A172 (cell line): ENCODE measurements around the gene UBR3. TPM values are rescaled to one million over a fixed set of nuclear protein-coding genes. Genes with fewer than 3 reads are reported as not detected.

Experiments
- DNase-seq: peaks from one replicate; pipeline ENCODE4 v3.0.0-alpha.2; 2015; ENCODE audit warnings: low spot score
- total RNA-seq: library from RNA; depleted of rRNA; stranded (reverse); fragments of >200 nt; shearing (Covaris generic); gene quantifications from 2 replicates; pipeline ENCODE4 v1.2.3, GENCODE V29; 2014

UBR3 gene
- total RNA-seq, 1 experiment from 2014 or later = 21.0 TPM

DNA sequence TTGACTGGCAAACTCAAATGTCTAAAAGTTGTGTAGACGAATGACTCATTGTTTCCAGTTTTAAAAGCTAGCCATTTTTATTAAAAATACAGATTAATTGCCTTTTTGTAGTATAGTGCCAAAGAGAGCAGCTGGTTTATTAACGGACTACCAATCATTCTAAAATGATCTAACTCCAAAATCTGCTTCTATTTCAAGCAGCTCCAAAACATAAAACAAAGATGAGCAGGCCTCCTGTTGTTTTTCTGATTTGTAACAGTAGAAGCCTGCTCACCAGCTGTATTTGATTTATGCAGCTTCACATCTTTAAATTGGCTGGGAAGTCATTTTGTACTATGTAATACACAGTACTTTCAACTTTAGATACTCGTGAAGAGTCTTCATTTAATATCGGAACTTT, 171.8 kb downstream of the UBR3 start:
- DNase-seq = no peak

GRCh38 chr2:170002096-170002495, 174.8 kb downstream of the UBR3 start:
- DNase-seq = no peak

DNA sequence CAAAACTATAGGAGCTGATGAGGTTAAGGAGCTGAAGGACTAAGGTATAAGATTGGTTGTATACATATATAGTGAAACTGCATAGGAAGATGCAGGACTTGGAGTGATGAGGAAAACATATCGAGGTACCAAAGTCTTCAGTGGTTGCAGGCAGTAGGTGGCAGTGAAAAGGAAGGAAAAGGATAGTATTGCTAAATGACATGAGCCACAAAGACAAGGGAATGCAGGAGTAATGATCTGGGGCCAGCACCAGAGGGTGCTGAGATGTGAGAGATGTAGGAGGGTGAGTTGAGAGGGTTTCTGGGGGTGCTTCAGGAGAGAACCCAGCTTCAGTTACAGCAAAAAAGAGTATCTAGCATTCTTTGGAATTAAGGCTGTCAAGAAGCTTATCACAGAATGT, 178.4 kb downstream of the UBR3 start:
- no peak for DNase-seq

DNA sequence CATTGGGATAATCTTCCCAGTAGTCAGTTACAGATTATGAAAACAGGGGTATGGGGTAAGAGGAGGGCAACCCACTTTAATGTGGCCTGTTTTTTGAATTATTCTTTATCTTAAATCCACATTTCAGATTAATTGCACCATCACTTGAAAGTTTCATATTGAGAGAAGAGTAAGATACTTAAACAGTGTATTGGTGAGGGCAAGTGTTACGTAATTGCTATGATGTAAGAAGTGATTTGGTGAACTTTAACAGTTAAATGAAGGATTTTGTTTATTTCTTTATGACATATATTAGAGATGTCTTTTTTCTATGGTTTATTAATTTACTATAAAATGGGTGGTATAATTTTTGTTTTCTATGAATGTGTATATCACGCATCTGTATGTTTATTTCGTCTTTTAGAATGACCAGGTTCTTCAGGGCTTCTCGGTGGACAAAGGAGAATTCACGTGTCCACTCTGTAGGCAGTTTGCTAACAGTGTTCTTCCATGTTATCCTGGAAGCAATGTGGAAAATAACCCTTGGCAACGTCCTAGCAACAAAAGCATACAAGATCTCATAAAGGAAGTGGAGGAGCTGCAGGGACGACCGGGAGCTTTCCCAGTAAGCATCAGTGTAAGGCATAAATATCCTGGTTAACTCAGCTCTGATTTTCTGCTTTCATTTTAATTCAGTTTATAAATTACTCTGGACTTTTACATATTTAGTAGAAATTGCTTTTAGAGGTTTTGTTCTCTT, 179.5 kb downstream of the UBR3 start:
- DNase-seq = no peak

- no peak for DNase-seq
Measured at GRCh38 chr2:170009209-170009608, 182.0 kb downstream of the UBR3 start.

DNA sequence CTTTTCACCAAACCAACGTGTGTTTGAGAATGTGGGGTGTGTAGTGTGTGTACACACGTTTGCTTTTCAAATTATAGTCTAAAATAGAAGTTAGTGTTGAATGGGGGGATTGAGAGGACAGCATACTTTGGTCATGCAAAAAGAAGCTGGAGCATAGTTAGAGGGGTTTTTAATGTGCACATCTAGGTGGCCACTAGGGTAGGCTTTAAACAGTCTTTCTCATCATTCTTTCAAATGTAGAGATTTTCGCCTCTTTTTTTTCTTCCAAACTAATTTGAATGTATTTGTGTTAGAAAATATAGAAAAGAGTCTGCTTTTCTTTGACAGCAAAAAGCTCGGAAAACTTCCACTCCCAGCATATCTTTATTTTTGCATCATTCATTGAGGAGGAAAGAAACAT, 185.5 kb downstream of the UBR3 start:
- no peak for DNase-seq

- no peak for DNase-seq
Measured at GRCh38 chr2:170013802-170014551, 186.7 kb downstream of the UBR3 start.

DNA sequence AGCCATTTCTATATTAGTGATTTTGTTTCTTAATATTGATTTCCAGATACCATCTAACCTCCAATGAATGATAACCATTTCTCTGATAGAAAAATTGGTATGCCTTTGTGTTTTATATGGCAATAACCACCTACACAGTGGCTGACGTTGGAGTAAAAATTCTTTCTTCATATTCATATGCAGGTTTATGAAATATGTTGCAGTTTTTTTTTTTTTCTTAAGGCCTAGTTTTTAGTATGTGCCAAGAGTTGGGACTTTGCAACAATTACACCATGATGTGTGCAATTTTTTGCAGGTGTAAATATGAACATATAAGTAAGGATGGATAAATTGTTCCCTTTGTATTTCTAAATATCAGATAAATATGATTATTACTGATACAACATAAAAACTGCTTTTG, 187.5 kb downstream of the UBR3 start:
- no peak for DNase-seq

GRCh38 chr2:170017860-170018532, 190.7 kb downstream of the UBR3 start:
- no peak for DNase-seq

- no peak for DNase-seq
Measured at GRCh38 chr2:170019060-170019805, 192.0 kb downstream of the UBR3 start.

DNA sequence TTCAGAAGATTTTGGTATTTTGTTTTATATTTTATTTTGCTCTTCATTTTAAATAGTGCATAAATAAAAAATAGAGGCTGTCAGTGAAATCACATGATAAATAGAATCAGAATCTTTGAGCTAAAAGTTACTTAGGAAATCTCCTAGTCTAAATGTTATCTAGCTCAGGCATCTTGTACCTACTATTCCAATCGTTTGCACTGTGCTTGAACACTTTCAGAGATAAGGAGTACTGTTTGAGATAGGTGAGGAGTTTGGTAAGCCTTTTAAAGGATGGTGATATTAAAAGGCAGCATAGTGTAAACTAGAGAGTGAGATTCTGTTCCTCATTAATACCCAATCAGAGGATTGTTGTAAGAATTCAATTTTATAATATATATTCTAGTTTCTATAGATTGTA, 193.5 kb downstream of the UBR3 start:
- no peak for DNase-seq

GRCh38 chr2:170022692-170023091, 195.4 kb downstream of the UBR3 start:
- peak; percentile 71 for DNase-seq

- DNase-seq = no peak
Measured at GRCh38 chr2:170024721-170025120, 197.5 kb downstream of the UBR3 start.

GRCh38 chr2:170025223-170025622, 198.0 kb downstream of the UBR3 start:
- DNase-seq = no peak

DNA sequence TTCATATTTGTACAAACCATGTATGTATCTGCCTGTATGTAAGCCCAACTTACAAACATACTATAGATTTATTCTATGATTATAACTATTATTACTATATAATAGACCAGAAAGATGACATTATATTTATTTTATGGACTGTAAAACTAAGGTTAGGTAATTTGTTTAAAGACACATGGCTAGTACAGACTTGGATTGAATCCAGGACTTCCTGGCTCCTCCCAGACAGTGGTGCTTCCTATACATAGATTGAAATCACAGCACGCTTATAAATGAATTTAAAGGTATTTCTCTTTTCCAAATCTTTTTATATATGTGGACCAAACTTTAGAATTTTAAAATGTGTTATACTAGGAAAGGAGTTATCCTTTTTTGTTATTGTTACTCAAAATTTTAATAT, 199.1 kb downstream of the UBR3 start:
- no peak for DNase-seq

- DNase-seq = no peak
Measured at GRCh38 chr2:170029551-170029950, 202.3 kb downstream of the UBR3 start.

DNA sequence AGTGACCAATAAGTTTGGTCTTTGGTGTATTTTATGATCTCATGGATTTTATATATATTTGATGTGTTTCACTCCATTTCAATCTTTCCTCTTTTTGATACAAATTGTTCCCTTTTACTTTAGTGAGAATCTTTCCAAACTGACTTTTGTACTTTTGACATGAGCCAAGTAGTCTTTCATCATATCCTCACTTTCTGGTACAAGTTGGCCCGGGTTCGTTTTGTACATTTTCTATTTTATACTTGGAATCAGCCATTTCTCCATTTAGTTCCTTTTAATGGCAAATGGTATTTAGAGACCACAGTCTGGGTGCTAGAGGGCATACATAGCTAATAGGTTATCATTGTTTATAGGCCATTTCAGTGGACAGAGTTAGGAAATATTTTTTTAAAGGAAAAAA, 202.8 kb downstream of the UBR3 start:
- DNase-seq = no peak

DNA sequence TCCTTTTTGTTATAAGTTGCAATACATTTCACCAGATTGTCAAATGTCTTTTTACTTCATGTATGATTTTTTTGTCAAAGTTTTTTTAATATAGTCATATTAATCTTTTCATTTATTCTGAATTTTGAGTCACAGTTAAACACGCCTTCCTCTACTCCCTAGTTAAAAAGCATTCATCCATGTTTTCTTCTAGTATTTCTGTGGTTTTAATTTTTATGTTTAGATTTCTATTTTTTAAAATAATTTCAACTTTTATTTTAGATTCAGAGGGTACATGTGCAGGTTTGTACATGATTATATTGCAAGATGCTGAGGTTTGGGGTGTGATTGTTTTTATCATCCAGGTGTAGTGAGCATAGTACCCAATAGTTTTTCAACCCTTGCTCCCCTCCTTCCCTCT, 204.0 kb downstream of the UBR3 start:
- no peak for DNase-seq

- DNase-seq = no peak
Measured at GRCh38 chr2:170034596-170034995, 207.3 kb downstream of the UBR3 start.

- no peak for DNase-seq
Measured at GRCh38 chr2:170038734-170039133, 211.5 kb downstream of the UBR3 start.

- DNase-seq = no peak
Measured at GRCh38 chr2:170039401-170040172, 212.3 kb downstream of the UBR3 start.
